Nephron progenitor cell (in vitro differentiated cells): Measurements from ENCODE around the gene GNA12.

Experiments
- DNase-seq: peaks from one replicate; pipeline ENCODE4 v3.0.0; 2021
- H3K27ac Mint-ChIP-seq: 2 replicates; pipeline ENCODE4 v1.8.0; 2021; ENCODE audit warnings: mild to moderate bottlenecking, moderate library complexity, mixed read lengths
- H3K27me3 Mint-ChIP-seq: 2 replicates; pipeline ENCODE4 v1.8.0; 2021; ENCODE audit warnings: mild to moderate bottlenecking, low read depth, mixed read lengths; ENCODE audit not compliant: poor library complexity
- H3K36me3 Mint-ChIP-seq: 2 replicates; pipeline ENCODE4 v1.8.0; 2021; ENCODE audit warnings: low read depth, mixed read lengths
- H3K4me1 Mint-ChIP-seq: 2 replicates; pipeline ENCODE4 v1.8.0; 2021; ENCODE audit warnings: mixed read lengths
- H3K4me3 Mint-ChIP-seq: 2 replicates; pipeline ENCODE4 v1.8.0; 2021; ENCODE audit warnings: mild to moderate bottlenecking, moderate library complexity, mixed read lengths
- H3K9me3 Mint-ChIP-seq: 2 replicates; pipeline ENCODE4 v1.8.0; 2021; ENCODE audit warnings: mild to moderate bottlenecking, moderate library complexity, mixed read lengths
- TF ChIP-seq, protein P1 (sequence below): fragments of 200-600 bp; sonication (generic); IDR thresholded peaks from 2 replicates; pipeline ENCODE4 v1.5.0; 2021; ENCODE audit warnings: antibody characterized with exemption

The GNA12 gene

DNA sequence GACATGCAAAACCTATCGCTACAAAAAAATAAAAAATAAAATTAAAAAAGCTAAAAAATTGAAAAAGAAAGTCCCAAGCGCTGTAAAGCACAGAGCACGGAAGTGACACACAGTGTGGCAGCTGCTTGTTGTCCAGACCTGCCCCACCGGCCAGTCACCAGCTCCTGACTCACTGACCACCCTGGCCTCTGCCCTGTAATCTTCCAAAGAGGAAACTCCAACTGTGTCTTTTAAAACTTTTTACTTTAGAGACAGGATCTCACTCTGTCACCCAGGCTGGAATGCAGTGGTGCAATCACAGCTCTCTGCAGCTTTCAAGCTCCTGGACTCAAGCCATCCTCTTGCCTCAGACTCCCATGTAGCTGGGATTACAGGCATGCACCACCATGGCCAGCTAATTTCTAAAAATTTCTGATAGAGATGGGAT is 23.6 kb downstream of the GNA12 start:
- peaks cover 2% of the 10 kb centered on the region for H3K9me3 Mint-ChIP-seq
- H3K36me3 Mint-ChIP-seq, result peaks cover 35% of the 10 kb centered on the region
- no peaks in the 10 kb centered on the region for H3K27me3 Mint-ChIP-seq
- DNase-seq, result no peak
- TF ChIP-seq, protein P1, sequence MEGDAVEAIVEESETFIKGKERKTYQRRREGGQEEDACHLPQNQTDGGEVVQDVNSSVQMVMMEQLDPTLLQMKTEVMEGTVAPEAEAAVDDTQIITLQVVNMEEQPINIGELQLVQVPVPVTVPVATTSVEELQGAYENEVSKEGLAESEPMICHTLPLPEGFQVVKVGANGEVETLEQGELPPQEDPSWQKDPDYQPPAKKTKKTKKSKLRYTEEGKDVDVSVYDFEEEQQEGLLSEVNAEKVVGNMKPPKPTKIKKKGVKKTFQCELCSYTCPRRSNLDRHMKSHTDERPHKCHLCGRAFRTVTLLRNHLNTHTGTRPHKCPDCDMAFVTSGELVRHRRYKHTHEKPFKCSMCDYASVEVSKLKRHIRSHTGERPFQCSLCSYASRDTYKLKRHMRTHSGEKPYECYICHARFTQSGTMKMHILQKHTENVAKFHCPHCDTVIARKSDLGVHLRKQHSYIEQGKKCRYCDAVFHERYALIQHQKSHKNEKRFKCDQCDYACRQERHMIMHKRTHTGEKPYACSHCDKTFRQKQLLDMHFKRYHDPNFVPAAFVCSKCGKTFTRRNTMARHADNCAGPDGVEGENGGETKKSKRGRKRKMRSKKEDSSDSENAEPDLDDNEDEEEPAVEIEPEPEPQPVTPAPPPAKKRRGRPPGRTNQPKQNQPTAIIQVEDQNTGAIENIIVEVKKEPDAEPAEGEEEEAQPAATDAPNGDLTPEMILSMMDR, result no peak
- H3K4me1 Mint-ChIP-seq, result peaks cover 61% of the 10 kb centered on the region
- H3K4me3 Mint-ChIP-seq, result no peak overlapping the region
- H3K27ac Mint-ChIP-seq, result no peak overlapping the region

DNA sequence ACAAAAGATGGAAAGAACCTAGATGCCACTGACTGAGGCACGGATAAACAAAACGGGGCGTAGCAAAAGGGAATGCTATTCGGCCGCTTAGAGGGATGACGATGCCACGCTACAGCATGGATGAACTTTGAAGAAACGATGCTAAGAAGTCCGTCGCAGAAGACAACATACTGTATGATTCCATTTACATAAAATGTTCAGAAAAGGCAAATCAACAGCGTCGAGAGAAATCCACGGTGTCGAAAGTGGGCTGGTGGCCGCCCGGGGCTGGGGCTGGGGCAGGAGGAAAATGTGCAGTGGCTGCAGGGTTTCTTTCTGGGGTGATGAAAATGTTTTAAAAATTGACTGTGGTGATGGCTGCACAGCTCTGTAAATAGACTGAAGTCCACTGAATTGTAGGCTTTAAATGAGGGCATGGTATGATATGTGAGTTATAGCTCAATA is 24.1 kb downstream of the GNA12 start:
- Mint-ChIP-seq H3K4me3 (no peak overlapping the region), H3K36me3 (peaks cover 33% of the 10 kb centered on the region), H3K9me3 (no peaks in the 10 kb centered on the region), H3K27ac (peak overlapping the region; percentile 64), H3K4me1 (peaks cover 61% of the 10 kb centered on the region), H3K27me3 (no peaks in the 10 kb centered on the region)
- no peak for DNase-seq
- TF ChIP-seq, protein P1, result no peak

DNA sequence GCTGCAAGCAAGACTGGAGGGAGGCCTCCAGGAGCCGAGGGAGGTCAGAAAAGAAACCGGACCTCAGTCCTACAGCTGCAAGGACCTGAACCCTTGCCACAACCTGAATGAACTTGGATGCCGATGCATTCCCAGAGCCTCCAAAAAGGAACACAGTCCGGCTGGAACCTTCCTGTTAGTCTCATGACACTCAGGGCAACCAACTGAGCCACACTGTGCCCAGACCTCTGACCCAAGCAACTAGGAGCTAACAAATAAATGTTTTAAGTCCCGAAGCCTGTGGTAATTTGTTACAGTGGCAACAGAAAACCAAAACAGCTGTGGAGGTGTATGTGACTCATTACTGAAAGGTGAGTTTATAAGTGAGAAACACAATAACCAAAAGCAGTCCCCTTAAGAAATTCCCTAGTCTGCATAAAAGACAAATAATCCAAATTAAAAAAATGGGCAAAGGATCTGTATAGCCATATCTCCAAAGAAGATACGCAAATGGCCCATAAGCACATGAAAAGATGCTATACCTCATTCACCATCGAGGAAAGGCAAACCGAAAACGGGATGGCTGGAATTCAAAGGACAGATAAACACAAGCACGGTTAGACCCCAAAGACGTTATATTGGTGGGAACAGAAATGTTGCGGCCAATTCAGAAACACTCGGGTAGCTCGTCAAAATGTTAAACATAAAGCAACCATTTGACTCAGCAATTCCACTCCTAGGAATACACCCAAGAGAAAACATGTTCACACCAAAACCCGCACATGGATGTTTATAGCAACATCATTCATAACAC is 24.8 kb downstream of the GNA12 start:
- Mint-ChIP-seq H3K27me3 (no peaks in the 10 kb centered on the region), H3K4me1 (peaks cover 61% of the 10 kb centered on the region), H3K4me3 (no peak overlapping the region), H3K27ac (peak overlapping the region; percentile 64), H3K36me3 (peaks cover 38% of the 10 kb centered on the region), H3K9me3 (peaks cover 5% of the 10 kb centered on the region)
- DNase-seq, result no peak
- TF ChIP-seq, protein P1, result no peak

DNA sequence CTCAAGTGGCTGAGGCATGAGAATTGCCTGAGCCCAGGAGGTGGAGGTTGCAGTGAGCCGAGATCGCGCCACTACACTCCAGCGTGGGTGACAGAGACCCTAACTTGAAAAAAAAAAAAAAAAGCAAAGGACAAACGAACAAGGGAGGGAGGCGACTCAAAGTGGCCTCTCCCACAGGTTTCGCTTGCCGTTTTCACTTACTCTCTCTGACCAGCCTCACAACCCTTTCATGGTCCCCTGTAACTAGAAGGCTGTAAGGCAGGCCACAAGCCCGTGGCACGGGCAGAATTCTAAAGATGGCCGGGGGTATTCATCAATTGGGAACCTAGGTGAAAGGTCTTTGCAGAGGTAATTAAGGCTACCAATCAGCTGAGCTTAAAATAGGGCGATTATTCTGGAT is 25.5 kb downstream of the GNA12 start:
- TF ChIP-seq, protein P1, result no peak
- peaks cover 5% of the 10 kb centered on the region for H3K9me3 Mint-ChIP-seq
- peaks cover 61% of the 10 kb centered on the region for H3K4me1 Mint-ChIP-seq
- peaks cover 45% of the 10 kb centered on the region for H3K36me3 Mint-ChIP-seq
- H3K4me3 Mint-ChIP-seq, result no peak overlapping the region
- H3K27me3 Mint-ChIP-seq, result no peaks in the 10 kb centered on the region
- H3K27ac Mint-ChIP-seq, result peak overlapping the region; percentile 39
- no peak for DNase-seq

DNA sequence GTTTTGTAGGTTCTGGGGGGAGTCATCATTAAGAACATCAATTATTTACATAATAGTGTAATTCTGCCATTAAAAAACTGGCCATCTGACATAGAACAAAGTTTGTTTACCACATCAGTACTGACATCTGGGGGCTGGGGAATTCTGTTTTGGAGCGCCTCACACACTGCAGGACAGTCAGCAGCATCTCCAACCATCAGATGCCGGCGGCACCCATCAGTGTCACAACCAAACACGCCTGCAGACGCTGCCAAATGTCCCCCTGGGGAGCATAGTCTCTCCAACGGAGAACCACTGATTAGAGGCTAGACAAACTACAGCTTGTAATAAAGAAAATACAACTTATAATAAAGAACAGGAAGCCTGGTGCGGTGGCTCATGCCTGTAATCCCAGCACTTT is 26.0 kb downstream of the GNA12 start:
- Mint-ChIP-seq H3K4me1 (peaks cover 63% of the 10 kb centered on the region), H3K9me3 (peaks cover 5% of the 10 kb centered on the region), H3K27me3 (no peaks in the 10 kb centered on the region), H3K27ac (no peak overlapping the region), H3K36me3 (peaks cover 48% of the 10 kb centered on the region), H3K4me3 (no peak overlapping the region)
- no peak for DNase-seq
- TF ChIP-seq, protein P1, result no peak

DNA sequence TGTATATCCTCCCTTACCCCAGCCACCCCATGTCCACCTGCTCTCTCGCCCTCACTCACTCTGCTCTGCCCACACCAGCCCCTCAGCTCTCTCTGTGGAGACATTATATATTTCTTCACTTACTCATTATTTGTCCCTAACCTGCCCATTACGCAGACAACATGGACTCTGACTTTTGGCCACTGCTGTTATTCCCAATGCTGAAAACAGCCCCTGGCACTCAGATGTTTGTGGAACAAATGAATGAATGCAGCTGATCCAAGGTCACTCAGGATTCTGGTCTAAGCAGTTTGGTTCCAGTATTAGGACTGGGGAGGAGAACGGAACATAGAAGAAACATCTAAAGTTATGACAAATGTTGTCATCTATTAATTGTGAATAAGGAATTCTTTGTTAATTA is 26.7 kb downstream of the GNA12 start:
- Mint-ChIP-seq H3K27me3 (no peaks in the 10 kb centered on the region), H3K9me3 (peaks cover 5% of the 10 kb centered on the region), H3K4me3 (no peak overlapping the region), H3K36me3 (peaks cover 48% of the 10 kb centered on the region), H3K27ac (no peak overlapping the region), H3K4me1 (peaks cover 63% of the 10 kb centered on the region)
- TF ChIP-seq, protein P1, result no peak
- DNase-seq, result no peak
